DOHH2 (cell line): ENCODE data around the gene STAU1.

Experiments
- CTCF ChIP-seq: fragments of 200-600 bp; sonication (generic); IDR thresholded peaks from one replicate; pipeline ENCODE4 v1.5.1; 2014; ENCODE audit warnings: antibody characterized with exemption, mild to moderate bottlenecking, low read depth, low read length; ENCODE audit not compliant: poor library complexity, severe bottlenecking
- EZH2phosphoT487 ChIP-seq: fragments of 200-600 bp; sonication (generic); IDR thresholded peaks from 2 replicates; pipeline ENCODE4 v1.6.1; 2017; ENCODE audit warnings: borderline replicate concordance, mild to moderate bottlenecking, antibody characterized with exemption, low read length, moderate library complexity, mixed read lengths

DNA sequence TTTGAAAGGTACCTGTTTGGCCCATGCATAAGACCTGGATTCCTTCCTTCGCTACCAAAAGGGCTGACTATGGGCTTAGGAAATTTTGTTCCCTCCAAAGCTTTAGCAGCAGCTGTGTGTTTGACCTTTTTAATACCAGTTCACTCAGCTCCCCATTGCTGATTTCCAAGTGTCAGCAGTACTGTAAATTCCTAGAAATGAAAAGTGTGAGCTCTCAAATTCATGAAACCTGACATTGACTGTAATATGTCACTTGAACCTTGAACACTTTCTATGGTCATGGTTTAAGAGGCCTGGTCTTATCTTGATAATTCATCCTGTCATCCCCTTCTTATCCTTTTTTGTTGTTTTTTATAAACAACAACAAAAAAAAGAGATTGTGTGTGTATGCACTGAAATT, 31.7 kb downstream of the STAU1 start:
- TF ChIP-seq CTCF (no peak), EZH2phosphoT487 (no peak)
